Thyroid gland (tissue), 4 donors: Measurements from ENCODE around the gene STRN3. TPM values are rescaled to one million over a fixed set of nuclear protein-coding genes. Genes with fewer than 3 reads are reported as not detected.
"Not testable (repeated sequence)": the region's sequence is repeated elsewhere in the genome, so short reads cannot be mapped to it uniquely, and the experiment has no call there.

Experiments used
- DNase-seq, 2 donors: peaks; one replicate each; pipeline ENCODE4 v3.0.0-alpha.2; 2019
- H3K27ac ChIP-seq, 3 donors: fragments of 200-600 bp; sonication (generic); 1 replicate in 2 of 3; 2 replicates in 1 of 3; pipeline ENCODE4 v1.5.1; 2016 to 2019; ENCODE audit warnings: mild to moderate bottlenecking in 1 of 3, moderate library complexity in 1 of 3
- H3K27me3 ChIP-seq: fragments of 200-600 bp; sonication (generic); one replicate; pipeline ENCODE4 v1.5.1; 2019
- H3K36me3 ChIP-seq, 2 donors: fragments of 200-600 bp; sonication (generic); one replicate each; pipeline ENCODE4 v1.5.1; 2016 to 2019
- H3K4me1 ChIP-seq, 2 donors: fragments of 200-600 bp; sonication (generic); one replicate each; pipeline ENCODE4 v1.5.1; 2017 to 2019
- H3K4me3 ChIP-seq, 3 donors: fragments of 200-600 bp; sonication (generic); replicated peaks in 1 of 3; 1 replicate in 2 of 3; 2 replicates in 1 of 3; pipeline ENCODE4 v1.5.1; 2016; ENCODE audit warnings: mild to moderate bottlenecking in 1 of 3
- H3K9me3 ChIP-seq: fragments of 200-600 bp; sonication (generic); one replicate; pipeline ENCODE4 v1.5.1; 2017
- CTCF ChIP-seq, 6 experiments: fragments of 200-600 bp in 3 of 6; fragments of 450-650 bp in 3 of 6; sonication (generic) in 3 of 6; IDR thresholded peaks; one replicate each; pipeline ENCODE4 v1.5.1; 2016 to 2019; ENCODE audit warnings: antibody characterized with exemption in 6 of 6, mild to moderate bottlenecking in 2 of 6, inconsistent platforms in 1 of 6, moderate library complexity in 1 of 6
- POLR2A ChIP-seq, 2 donors: fragments of 450-650 bp; IDR thresholded peaks; one replicate each; pipeline ENCODE4 v1.6.1; 2017; ENCODE audit warnings: antibody characterized with exemption in 2 of 2, mild to moderate bottlenecking in 2 of 2, moderate library complexity in 1 of 2
- WGBS, 2 donors: methylation state at CpG; one replicate each; pipeline ENCODE4 v1.1.5; 2017; 5-methylcytosine and 5-hydroxymethylcytosine counted together
- intact Hi-C: fragments of 100-400 bp; cut with DNase I; formaldehyde crosslinking; loops from one replicate; pipeline ENCODE4 v1.15.1; 2023
- total RNA-seq, 4 donors: library from RNA; depleted of rRNA; stranded (reverse); fragments of >200 nt; gene quantifications; one replicate each; pipeline ENCODE4 v1.2.3, GENCODE V29; 2016

STRN3 gene
- total RNA-seq, 4 donors from 2014 or later = 46.3 to 77.5 (median 53.6) TPM

DNA sequence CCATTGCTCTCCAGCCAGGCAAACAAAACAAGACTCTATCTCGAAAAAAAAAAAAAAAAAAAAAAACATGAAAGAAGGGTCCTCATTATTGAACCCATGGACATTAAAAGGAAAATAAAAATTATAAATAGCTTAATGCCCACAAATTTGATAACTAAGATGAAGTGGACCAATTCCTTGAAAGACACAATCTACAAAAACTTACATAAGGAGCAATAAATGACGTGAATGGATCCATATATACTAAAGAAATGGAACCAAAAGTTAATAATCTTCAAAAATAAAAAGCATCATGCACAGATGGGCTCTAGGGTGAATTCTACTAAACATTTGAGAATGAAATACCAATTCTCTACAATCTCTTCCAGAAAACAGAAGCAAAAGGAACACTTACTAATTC lies 48.4 kb downstream of the STRN3 start:
- no peak for DNase-seq
- intact Hi-C loops = no loop called here
- no peak overlapping the region for H3K4me3 ChIP-seq
- H3K4me1 ChIP-seq = peaks cover 6 to 12% of the 10 kb centered on the region in 2 donors
- H3K9me3 ChIP-seq = no peaks in the 10 kb centered on the region
- H3K36me3 ChIP-seq = no peaks in the 10 kb centered on the region
- 84 to 89% methylated on average over 2 of the region's 2 CpGs for WGBS, 2 donors
- TF ChIP-seq POLR2A (IDR thresholded peaks at IDR 0.05) = no peak
- TF ChIP-seq CTCF (IDR thresholded peaks at IDR 0.05) = no peak
- H3K27ac ChIP-seq = no peak overlapping the region
- no peaks in the 10 kb centered on the region for H3K27me3 ChIP-seq

DNA sequence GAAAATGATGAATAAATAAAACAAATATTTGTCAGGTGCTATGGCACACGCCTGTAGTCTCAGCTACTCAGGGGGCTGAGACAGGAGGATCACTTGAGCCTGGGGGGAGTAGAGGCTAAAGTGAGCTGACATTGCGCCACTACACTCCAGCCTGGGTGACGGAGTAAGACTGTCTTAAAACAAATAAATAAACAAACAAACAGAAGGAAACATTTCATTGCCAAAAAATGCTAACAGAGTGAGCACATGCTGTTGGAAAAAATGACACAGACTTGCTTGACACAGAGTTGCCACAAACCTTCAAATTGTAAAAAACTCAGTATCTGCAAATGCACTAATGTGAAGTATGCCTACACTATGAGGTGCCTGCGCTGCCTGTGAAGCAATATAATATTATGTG lies 51.6 kb downstream of the STRN3 start:
- H3K4me3 ChIP-seq = no peak overlapping the region
- H3K9me3 ChIP-seq = no peaks in the 10 kb centered on the region
- H3K4me1 ChIP-seq = peaks cover 8 to 15% of the 10 kb centered on the region in 2 donors
- no peak overlapping the region for H3K27ac ChIP-seq
- no peaks in the 10 kb centered on the region for H3K36me3 ChIP-seq
- WGBS, 2 donors = 88 to 90% methylated on average over 4 of the region's 4 CpGs
- DNase-seq = no peak
- H3K27me3 ChIP-seq = no peaks in the 10 kb centered on the region
- intact Hi-C loops = no loop called here
- TF ChIP-seq CTCF (IDR thresholded peaks at IDR 0.05) (no peak), POLR2A (IDR thresholded peaks at IDR 0.05) (no peak)

DNA sequence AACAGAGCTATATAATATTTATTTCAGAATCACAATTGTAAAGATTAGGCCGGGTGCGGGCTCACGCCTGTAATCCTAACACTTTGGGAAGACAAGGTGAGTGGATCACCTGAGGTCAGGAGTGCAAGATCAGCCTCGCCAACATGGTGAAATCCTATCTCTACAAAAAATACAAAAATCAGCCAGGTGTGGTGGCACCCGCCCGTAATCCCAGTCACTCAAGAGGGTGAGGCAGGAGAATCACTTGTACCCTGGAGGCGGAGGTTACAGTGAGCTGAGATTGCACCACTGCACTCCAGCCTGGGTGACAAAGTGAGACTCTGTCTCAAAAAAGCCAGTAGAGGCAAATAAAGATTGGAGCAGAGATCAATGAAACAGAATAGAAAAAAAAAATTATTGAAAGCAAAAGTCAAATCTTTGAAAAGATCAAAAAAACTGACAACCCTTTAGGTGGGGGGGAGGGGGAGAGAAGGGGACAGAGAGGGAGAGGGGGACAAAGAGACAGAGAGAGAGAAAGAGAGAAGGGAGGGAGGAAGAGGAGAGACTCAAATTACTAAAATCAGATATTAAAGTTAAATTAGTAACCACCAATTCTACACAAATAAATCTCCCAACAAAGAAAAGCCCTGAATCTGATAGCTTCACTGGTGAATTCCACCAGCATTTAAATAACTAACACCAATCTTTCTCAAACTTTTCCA lies 53.1 kb downstream of the STRN3 start:
- no peak for DNase-seq
- TF ChIP-seq CTCF (IDR thresholded peaks at IDR 0.05) (no peak), POLR2A (IDR thresholded peaks at IDR 0.05) (no peak)
- no peaks in the 10 kb centered on the region for H3K27me3 ChIP-seq
- no peak overlapping the region for H3K4me3 ChIP-seq
- WGBS, 2 donors = 83 to 87% methylated on average over 6 to 7 of the region's 7 CpGs
- H3K36me3 ChIP-seq = no peaks in the 10 kb centered on the region
- peaks cover 8 to 15% of the 10 kb centered on the region in 2 donors for H3K4me1 ChIP-seq
- H3K27ac ChIP-seq = no peak overlapping the region
- intact Hi-C loops = no loop called here
- no peaks in the 10 kb centered on the region for H3K9me3 ChIP-seq

DNA sequence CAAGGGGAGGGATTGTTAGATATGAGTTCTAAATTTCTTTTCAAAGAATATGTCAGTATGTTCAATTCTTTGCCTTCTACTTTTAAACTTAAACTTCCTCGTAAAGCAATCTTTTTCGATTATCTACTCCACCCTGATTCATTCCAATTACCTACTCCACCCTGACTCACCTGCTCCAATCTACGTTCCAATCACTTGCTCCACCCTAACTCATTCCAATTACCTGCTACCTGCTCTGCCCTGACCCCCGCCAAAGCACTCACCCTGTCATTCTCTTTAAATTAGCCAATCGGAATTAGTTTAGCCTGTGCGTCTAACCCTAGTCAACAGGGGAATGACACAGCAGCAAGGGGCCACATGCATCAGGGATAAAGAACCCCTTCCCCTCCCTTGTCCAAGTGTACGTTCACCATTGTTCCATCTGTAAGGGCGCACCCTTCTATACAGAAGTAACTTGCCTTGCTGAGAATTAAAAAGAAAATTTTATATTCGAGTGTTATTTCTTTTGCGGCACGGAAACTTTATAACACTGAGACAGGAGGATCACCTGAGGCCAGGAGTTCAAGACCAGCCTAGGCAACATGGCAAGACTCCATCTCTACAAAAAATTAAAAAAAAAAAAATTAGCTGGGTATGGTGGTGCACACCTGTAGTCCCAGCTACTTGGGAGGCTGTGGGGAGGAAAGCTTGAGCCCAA lies 54.0 kb downstream of the STRN3 start:
- WGBS, 2 donors = 96 to 98% methylated on average over 11 of the region's 11 CpGs
- H3K4me3 ChIP-seq, DNase-seq, intact Hi-C loops, H3K27me3 ChIP-seq, H3K36me3 ChIP-seq, H3K9me3 ChIP-seq, H3K27ac ChIP-seq: not testable (repeated sequence)
- peaks cover 5 to 15% of the 10 kb centered on the region in 2 donors for H3K4me1 ChIP-seq

- Histone ChIP-seq H3K4me3 (no peak overlapping the region), H3K27me3 (no peaks in the 10 kb centered on the region), H3K4me1 (peaks cover 5 to 15% of the 10 kb centered on the region in 2 donors), H3K36me3 (no peaks in the 10 kb centered on the region), H3K9me3 (no peaks in the 10 kb centered on the region), H3K27ac (no peak overlapping the region)
- WGBS, 2 donors = 93 to 97% methylated on average over 5 of the region's 5 CpGs
- TF ChIP-seq POLR2A (IDR thresholded peaks at IDR 0.05) (no peak), CTCF (IDR thresholded peaks at IDR 0.05) (no peak)
- no peak for DNase-seq
- intact Hi-C loops = no loop called here
Observed at GRCh38 chr14:30971586-30971985, 54.6 kb downstream of the STRN3 start.

DNA sequence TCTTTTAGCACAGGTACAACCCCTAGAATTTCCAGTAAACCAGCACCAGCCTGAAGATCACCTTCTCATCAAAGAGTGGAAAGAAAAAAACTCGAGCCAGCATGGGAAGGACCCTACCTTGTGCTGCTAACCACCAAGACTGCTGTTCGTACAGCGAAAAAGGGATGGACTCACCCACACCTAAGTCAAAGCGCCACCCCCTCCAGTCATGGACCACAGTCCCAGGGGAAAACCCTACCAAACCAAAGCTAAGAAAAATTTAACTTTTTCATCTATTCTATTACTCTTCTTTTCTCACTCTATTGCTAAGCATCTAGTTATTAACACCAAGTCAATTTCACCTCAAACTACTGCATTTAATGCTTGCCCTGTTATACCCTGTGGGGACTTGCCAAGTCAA lies 56.4 kb downstream of the STRN3 start:
- intact Hi-C loops, H3K4me3 ChIP-seq, H3K27me3 ChIP-seq, H3K27ac ChIP-seq, DNase-seq, H3K36me3 ChIP-seq, H3K9me3 ChIP-seq: not testable (repeated sequence)
- 70 to 92% methylated on average over 4 of the region's 4 CpGs for WGBS, 2 donors
- peaks cover 5 to 15% of the 10 kb centered on the region in 2 donors for H3K4me1 ChIP-seq

DNA sequence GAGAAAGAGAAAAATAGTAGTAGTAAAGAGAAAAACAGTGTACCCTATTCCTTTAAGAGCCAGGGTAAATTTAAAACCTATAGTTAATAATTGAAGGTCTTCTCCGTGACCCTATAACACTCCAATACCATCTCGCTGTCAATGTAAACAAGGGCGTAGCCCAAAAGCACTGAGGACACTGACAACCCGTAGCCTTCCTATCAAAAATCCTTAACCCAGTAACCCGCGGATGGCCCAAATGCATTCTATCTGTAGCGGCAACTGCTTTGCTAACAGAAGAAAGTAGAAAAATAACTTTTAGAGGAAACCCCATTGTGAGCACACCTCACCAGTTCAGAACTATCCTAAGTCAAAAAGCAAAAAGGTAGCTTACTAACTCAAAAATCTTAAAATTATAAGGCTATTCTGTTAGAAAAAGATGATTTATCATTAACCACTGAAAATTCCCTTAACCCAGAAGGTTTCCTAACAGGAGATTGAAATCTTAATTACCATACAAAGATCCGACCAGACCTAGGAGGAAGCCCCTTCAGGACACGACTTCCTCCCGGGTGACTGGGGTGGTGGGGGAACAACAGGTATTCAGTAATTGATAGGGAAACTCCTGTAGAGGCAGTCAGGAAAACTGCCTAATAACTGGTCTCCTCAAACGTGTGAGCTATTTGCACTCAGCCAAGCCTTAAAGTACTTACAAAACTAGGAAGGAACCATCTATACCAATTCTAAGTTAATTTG lies 58.6 kb downstream of the STRN3 start:
- H3K9me3 ChIP-seq, DNase-seq, intact Hi-C loops, H3K36me3 ChIP-seq, H3K4me1 ChIP-seq, H3K27ac ChIP-seq, H3K4me3 ChIP-seq, H3K27me3 ChIP-seq: not testable (repeated sequence)
- WGBS, 2 donors = 96 to 97% methylated on average over 11 of the region's 11 CpGs
